PC-9 (cell line): ENCODE data around the gene TNFRSF8.

Experiments
- CTCF ChIP-seq: fragments of 200-600 bp; sonication (generic); conservative IDR thresholded peaks from 2 replicates; pipeline ENCODE4 v1.6.1; 2017; ENCODE audit warnings: mixed run types, antibody characterized with exemption, mild to moderate bottlenecking, moderate library complexity
- EZH2 ChIP-seq: fragments of 200-600 bp; sonication (generic); IDR thresholded peaks from 2 replicates; pipeline ENCODE4 v1.8.0; 2017; ENCODE audit warnings: antibody characterized with exemption, low read depth

- TF ChIP-seq CTCF (no peak), EZH2 (no peak)
Measured at GRCh38 chr1:12168451-12169160, 105.5 kb downstream of the TNFRSF8 start.
